ENCODE results near the gene RPL9.

DNA sequence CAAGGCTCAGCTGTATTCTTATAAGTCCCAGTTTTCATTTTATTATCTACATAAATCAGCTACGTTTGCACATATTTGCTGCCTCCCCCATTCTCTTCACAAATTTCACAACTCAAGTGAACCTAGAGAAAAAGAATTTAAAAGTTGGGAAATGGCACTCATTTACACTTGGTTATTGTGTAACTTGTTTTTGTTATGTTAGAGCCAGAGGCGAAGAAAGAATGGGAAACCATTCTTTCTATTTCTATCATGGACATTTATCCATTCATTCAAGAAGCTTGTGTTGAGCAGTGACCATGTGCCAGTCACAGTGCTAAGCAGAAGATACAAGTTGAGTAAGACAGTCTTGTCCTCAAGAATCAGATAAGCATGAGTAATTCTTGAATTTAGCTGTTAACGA is 13.7 kb upstream of the RPL9 start:
- no peak for TF ChIP-seq POLR2AphosphoS5 (IDR thresholded peaks at IDR 0.05; ENCODE audit: low read depth, low read length)
- TF ChIP-seq, protein P1, sequence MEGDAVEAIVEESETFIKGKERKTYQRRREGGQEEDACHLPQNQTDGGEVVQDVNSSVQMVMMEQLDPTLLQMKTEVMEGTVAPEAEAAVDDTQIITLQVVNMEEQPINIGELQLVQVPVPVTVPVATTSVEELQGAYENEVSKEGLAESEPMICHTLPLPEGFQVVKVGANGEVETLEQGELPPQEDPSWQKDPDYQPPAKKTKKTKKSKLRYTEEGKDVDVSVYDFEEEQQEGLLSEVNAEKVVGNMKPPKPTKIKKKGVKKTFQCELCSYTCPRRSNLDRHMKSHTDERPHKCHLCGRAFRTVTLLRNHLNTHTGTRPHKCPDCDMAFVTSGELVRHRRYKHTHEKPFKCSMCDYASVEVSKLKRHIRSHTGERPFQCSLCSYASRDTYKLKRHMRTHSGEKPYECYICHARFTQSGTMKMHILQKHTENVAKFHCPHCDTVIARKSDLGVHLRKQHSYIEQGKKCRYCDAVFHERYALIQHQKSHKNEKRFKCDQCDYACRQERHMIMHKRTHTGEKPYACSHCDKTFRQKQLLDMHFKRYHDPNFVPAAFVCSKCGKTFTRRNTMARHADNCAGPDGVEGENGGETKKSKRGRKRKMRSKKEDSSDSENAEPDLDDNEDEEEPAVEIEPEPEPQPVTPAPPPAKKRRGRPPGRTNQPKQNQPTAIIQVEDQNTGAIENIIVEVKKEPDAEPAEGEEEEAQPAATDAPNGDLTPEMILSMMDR (IDR thresholded peaks at IDR 0.05): no peak

Data from Panc1 (cell line).